Memory B cell (primary cell): Measurements from ENCODE around the gene SHANK2.

ENCODE experiments used
- ATAC-seq: fragments of 150-1000 bp; cut with Tn5 transposase; 2 replicates; pipeline ENCODE4 v1.10.0; 2021; ENCODE audit warnings: low read depth, mild to moderate bottlenecking, moderate library complexity
- DNase-seq, 2 donors: peaks; one replicate each; pipeline ENCODE4 v3.0.0; 2022; ENCODE audit warnings: low spot score in 2 of 2
- H3K27ac Mint-ChIP-seq: one replicate; pipeline ENCODE4 v1.8.0; 2022; ENCODE audit warnings: mild to moderate bottlenecking, moderate library complexity, mixed read lengths
- H3K27me3 Mint-ChIP-seq: one replicate; pipeline ENCODE4 v1.8.0; 2022; ENCODE audit warnings: mixed read lengths
- H3K36me3 Mint-ChIP-seq: one replicate; pipeline ENCODE4 v1.8.0; 2022; ENCODE audit warnings: mild to moderate bottlenecking, mixed read lengths
- H3K4me1 Mint-ChIP-seq: one replicate; pipeline ENCODE4 v1.8.0; 2022; ENCODE audit warnings: mixed read lengths
- H3K4me3 Mint-ChIP-seq: one replicate; pipeline ENCODE4 v1.8.0; 2022; ENCODE audit warnings: mild to moderate bottlenecking, moderate library complexity, mixed read lengths
- H3K9me3 Mint-ChIP-seq: one replicate; pipeline ENCODE4 v1.8.0; 2022; ENCODE audit warnings: mixed read lengths

SHANK2 gene

GRCh38 chr11:71227058-71227659, 25.2 kb downstream of the SHANK2 start:
- no peak for DNase-seq
- no peak overlapping the region for H3K27ac Mint-ChIP-seq
- H3K4me1 Mint-ChIP-seq, result no peaks in the 10 kb centered on the region
- no peak overlapping the region for H3K4me3 Mint-ChIP-seq
- ATAC-seq, result no peak
- H3K36me3 Mint-ChIP-seq, result peaks cover 6% of the 10 kb centered on the region
- H3K9me3 Mint-ChIP-seq, result peaks cover 21% of the 10 kb centered on the region
- H3K27me3 Mint-ChIP-seq, result peaks cover 7% of the 10 kb centered on the region

- H3K27ac Mint-ChIP-seq, result no peak overlapping the region
- no peak for DNase-seq
- no peaks in the 10 kb centered on the region for H3K4me1 Mint-ChIP-seq
- no peak overlapping the region for H3K4me3 Mint-ChIP-seq
- ATAC-seq, result no peak
- H3K27me3 Mint-ChIP-seq, result peaks cover 15% of the 10 kb centered on the region
- peaks cover 6% of the 10 kb centered on the region for H3K36me3 Mint-ChIP-seq
- H3K9me3 Mint-ChIP-seq, result peaks cover 18% of the 10 kb centered on the region
Observed at GRCh38 chr11:71223671-71224660, 28.4 kb downstream of the SHANK2 start.

GRCh38 chr11:71223081-71223405, 29.3 kb downstream of the SHANK2 start:
- peaks cover 14% of the 10 kb centered on the region for H3K27me3 Mint-ChIP-seq
- H3K4me3 Mint-ChIP-seq, result no peak overlapping the region

GRCh38 chr11:71222318-71223080, 29.9 kb downstream of the SHANK2 start:
- Mint-ChIP-seq H3K27me3 (peaks cover 12% of the 10 kb centered on the region), H3K9me3 (peaks cover 14% of the 10 kb centered on the region), H3K4me3 (no peak overlapping the region), H3K27ac (no peak overlapping the region), H3K36me3 (peaks cover 6% of the 10 kb centered on the region), H3K4me1 (no peaks in the 10 kb centered on the region)
- no peak for DNase-seq
- ATAC-seq, result no peak

More at GRCh38 chr11:71223081-71223405, 29.3 kb downstream of the SHANK2 start:
- Mint-ChIP-seq H3K4me1 (no peaks in the 10 kb centered on the region), H3K9me3 (peaks cover 18% of the 10 kb centered on the region), H3K36me3 (peaks cover 6% of the 10 kb centered on the region), H3K27ac (no peak overlapping the region)
- ATAC-seq (no peak), DNase-seq (no peak)

- DNase-seq, result no peak
- Mint-ChIP-seq H3K27ac (no peak overlapping the region), H3K27me3 (peaks cover 10% of the 10 kb centered on the region), H3K4me1 (no peaks in the 10 kb centered on the region), H3K36me3 (peaks cover 4% of the 10 kb centered on the region), H3K4me3 (no peak overlapping the region), H3K9me3 (peaks cover 8% of the 10 kb centered on the region)
- no peak for ATAC-seq
Observed at GRCh38 chr11:71221821-71222220, 30.6 kb downstream of the SHANK2 start.

GRCh38 chr11:71221201-71221600, 31.2 kb downstream of the SHANK2 start:
- no peaks in the 10 kb centered on the region for H3K4me1 Mint-ChIP-seq
- DNase-seq, result no peak
- peaks cover 8% of the 10 kb centered on the region for H3K9me3 Mint-ChIP-seq
- H3K27ac Mint-ChIP-seq, result no peak overlapping the region
- H3K4me3 Mint-ChIP-seq, result no peak overlapping the region
- H3K36me3 Mint-ChIP-seq, result peaks cover 4% of the 10 kb centered on the region
- H3K27me3 Mint-ChIP-seq, result peaks cover 11% of the 10 kb centered on the region
- ATAC-seq, result no peak

GRCh38 chr11:71218789-71219499, 33.4 kb downstream of the SHANK2 start:
- DNase-seq, result no peak
- no peaks in the 10 kb centered on the region for H3K4me1 Mint-ChIP-seq
- H3K9me3 Mint-ChIP-seq, result no peaks in the 10 kb centered on the region
- ATAC-seq, result no peak
- no peak overlapping the region for H3K27ac Mint-ChIP-seq
- no peak overlapping the region for H3K4me3 Mint-ChIP-seq
- no peaks in the 10 kb centered on the region for H3K36me3 Mint-ChIP-seq
- H3K27me3 Mint-ChIP-seq, result peaks cover 19% of the 10 kb centered on the region

- ATAC-seq, result no peak
- DNase-seq, result no peak
Observed at GRCh38 chr11:71215425-71215965, 36.9 kb downstream of the SHANK2 start.

GRCh38 chr11:71214553-71215424, 37.6 kb downstream of the SHANK2 start:
- ATAC-seq (no peak), DNase-seq (no peak)
- Mint-ChIP-seq H3K27ac (no peak overlapping the region), H3K9me3 (no peaks in the 10 kb centered on the region), H3K4me1 (no peaks in the 10 kb centered on the region), H3K27me3 (peaks cover 18% of the 10 kb centered on the region), H3K36me3 (no peaks in the 10 kb centered on the region), H3K4me3 (no peak overlapping the region)

More at GRCh38 chr11:71215425-71215965, 36.9 kb downstream of the SHANK2 start:
- Mint-ChIP-seq H3K27ac (no peak overlapping the region), H3K4me3 (no peak overlapping the region), H3K9me3 (no peaks in the 10 kb centered on the region), H3K4me1 (no peaks in the 10 kb centered on the region), H3K27me3 (peaks cover 22% of the 10 kb centered on the region), H3K36me3 (no peaks in the 10 kb centered on the region)

- no peak for ATAC-seq
- Mint-ChIP-seq H3K4me1 (no peaks in the 10 kb centered on the region), H3K4me3 (no peak overlapping the region)
Observed at GRCh38 chr11:71213696-71214552, 38.5 kb downstream of the SHANK2 start.

GRCh38 chr11:71212871-71213559, 39.4 kb downstream of the SHANK2 start:
- Mint-ChIP-seq H3K36me3 (no peaks in the 10 kb centered on the region), H3K9me3 (no peaks in the 10 kb centered on the region), H3K27me3 (peaks cover 18% of the 10 kb centered on the region), H3K4me3 (no peak overlapping the region), H3K4me1 (no peaks in the 10 kb centered on the region), H3K27ac (no peak overlapping the region)
- DNase-seq (no peak), ATAC-seq (no peak)

More at GRCh38 chr11:71213696-71214552, 38.5 kb downstream of the SHANK2 start:
- H3K36me3 Mint-ChIP-seq, result no peaks in the 10 kb centered on the region
- peaks cover 16% of the 10 kb centered on the region for H3K27me3 Mint-ChIP-seq
- H3K27ac Mint-ChIP-seq, result no peak overlapping the region
- H3K9me3 Mint-ChIP-seq, result no peaks in the 10 kb centered on the region
- no peak for DNase-seq
